ENCODE data around the gene ISM2.

DNA sequence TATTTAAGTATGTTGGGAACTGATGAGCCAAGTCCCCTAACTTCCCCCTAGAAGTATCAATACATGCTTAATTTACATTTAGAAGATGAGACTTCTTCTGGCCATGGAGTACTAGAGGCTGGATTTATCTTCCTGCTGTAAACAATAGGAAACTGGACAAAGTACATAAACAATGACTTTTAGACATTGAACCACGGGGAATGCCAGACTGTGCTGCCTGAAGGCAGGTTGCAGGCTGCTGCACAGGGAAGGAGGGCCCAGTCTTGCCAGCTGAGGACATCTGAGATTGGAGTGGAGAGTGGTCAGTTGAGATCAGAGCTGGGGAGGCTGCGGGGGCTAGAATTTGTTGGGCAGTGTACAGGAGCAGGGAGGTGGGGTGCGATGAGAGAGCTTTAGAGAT, 24.5 kb upstream of the ISM2 start:
- no peak for TF ChIP-seq HOXA7 (CRISPR knock-in tag; IDR thresholded peaks at IDR 0.05)
- no peak for TF ChIP-seq MYC (IDR thresholded peaks at IDR 0.05; ENCODE audit: borderline replicate concordance, low read length)
